ENCODE measurements around the gene PRPF38B. TPM values are rescaled to one million over a fixed set of nuclear protein-coding genes. Genes with fewer than 3 reads are reported as not detected.

Gene PRPF38B
- total RNA-seq, 1 donor from 2014 or later: 52.2 TPM

GRCh38 chr1:108747171-108747850 is 55.2 kb downstream of the PRPF38B start:
- no peaks in the 10 kb centered on the region for H3K36me3 Mint-ChIP-seq (ENCODE audit: unreplicated experiment)
- peak overlapping the region; percentile 100 for H3K4me3 Mint-ChIP-seq (ENCODE audit: unreplicated experiment)
- H3K27ac Mint-ChIP-seq (ENCODE audit: unreplicated experiment): peak overlapping the region; percentile 91
- H3K4me1 Mint-ChIP-seq (ENCODE audit: low read depth, unreplicated experiment): peaks cover 3% of the 10 kb centered on the region
- no peak for TF ChIP-seq CTCF (IDR thresholded peaks at IDR 0.05; ENCODE audit: partially characterized antibody, unreplicated experiment)
- peaks cover 11% of the 10 kb centered on the region for H3K27me3 Mint-ChIP-seq (ENCODE audit: unreplicated experiment)
- peak; percentile 63 for DNase-seq
- H3K9me3 Mint-ChIP-seq (ENCODE audit: unreplicated experiment): peaks cover 5% of the 10 kb centered on the region

- no peaks in the 10 kb centered on the region for H3K36me3 Mint-ChIP-seq (ENCODE audit: unreplicated experiment)
- H3K27me3 Mint-ChIP-seq (ENCODE audit: unreplicated experiment): peaks cover 11% of the 10 kb centered on the region
- TF ChIP-seq CTCF (IDR thresholded peaks at IDR 0.05; ENCODE audit: partially characterized antibody, unreplicated experiment): no peak
- no peak for DNase-seq
- H3K9me3 Mint-ChIP-seq (ENCODE audit: unreplicated experiment): peaks cover 5% of the 10 kb centered on the region
- peaks cover 3% of the 10 kb centered on the region for H3K4me1 Mint-ChIP-seq (ENCODE audit: low read depth, unreplicated experiment)
- peak overlapping the region; percentile 69 for H3K4me3 Mint-ChIP-seq (ENCODE audit: unreplicated experiment)
- H3K27ac Mint-ChIP-seq (ENCODE audit: unreplicated experiment): no peak overlapping the region
Observed at GRCh38 chr1:108747898-108748297, 55.8 kb downstream of the PRPF38B start.

GRCh38 chr1:108749081-108749480 is 57.0 kb downstream of the PRPF38B start:
- no peak for TF ChIP-seq CTCF (IDR thresholded peaks at IDR 0.05; ENCODE audit: partially characterized antibody, unreplicated experiment)
- Mint-ChIP-seq H3K27me3 (ENCODE audit: unreplicated experiment) (peaks cover 11% of the 10 kb centered on the region), H3K27ac (ENCODE audit: unreplicated experiment) (no peak overlapping the region), H3K4me3 (ENCODE audit: unreplicated experiment) (no peak overlapping the region), H3K36me3 (ENCODE audit: unreplicated experiment) (no peaks in the 10 kb centered on the region), H3K4me1 (ENCODE audit: low read depth, unreplicated experiment) (peaks cover 3% of the 10 kb centered on the region), H3K9me3 (ENCODE audit: unreplicated experiment) (peaks cover 5% of the 10 kb centered on the region)
- DNase-seq: no peak

GRCh38 chr1:108750476-108751181 is 58.5 kb downstream of the PRPF38B start:
- no peak for DNase-seq
- Mint-ChIP-seq H3K9me3 (ENCODE audit: unreplicated experiment) (peaks cover 5% of the 10 kb centered on the region), H3K27ac (ENCODE audit: unreplicated experiment) (no peak overlapping the region), H3K36me3 (ENCODE audit: unreplicated experiment) (no peaks in the 10 kb centered on the region), H3K27me3 (ENCODE audit: unreplicated experiment) (peaks cover 11% of the 10 kb centered on the region), H3K4me1 (ENCODE audit: low read depth, unreplicated experiment) (peaks cover 3% of the 10 kb centered on the region), H3K4me3 (ENCODE audit: unreplicated experiment) (no peak overlapping the region)
- TF ChIP-seq CTCF (IDR thresholded peaks at IDR 0.05; ENCODE audit: partially characterized antibody, unreplicated experiment): no peak

Other genes starting within 250 kb of the PRPF38B start
- not detected for gene NBPF6, start 242.0 kb upstream of the PRPF38B start, total RNA-seq (ENCODE audit: unreplicated experiment)
- 93.1 TPM for gene EEIG2, start 132.2 kb upstream of the PRPF38B start, total RNA-seq (ENCODE audit: unreplicated experiment)
- 15.9 TPM for gene HENMT1, start 31.2 kb upstream of the PRPF38B start, total RNA-seq (ENCODE audit: unreplicated experiment)
- gene FNDC7, start 20.6 kb downstream of the PRPF38B start, total RNA-seq (ENCODE audit: unreplicated experiment): not detected
- 19.5 TPM for gene STXBP3, start 54.4 kb downstream of the PRPF38B start, total RNA-seq (ENCODE audit: unreplicated experiment)
- gene AKNAD1, start 164.8 kb downstream of the PRPF38B start, total RNA-seq (ENCODE audit: unreplicated experiment): not detected
- gene GPSM2, start 184.7 kb downstream of the PRPF38B start, total RNA-seq (ENCODE audit: unreplicated experiment): 14.4 TPM